Sigmoid colon (tissue), 7 donors: ENCODE results near the gene MSH3. TPM values are rescaled to one million over a fixed set of nuclear protein-coding genes. Genes with fewer than 3 reads are reported as not detected.

Experiments used
- DNase-seq: peaks from one replicate; pipeline ENCODE4 v3.0.0-alpha.2; 2019
- H3K27ac ChIP-seq, 4 donors: fragments of 200-600 bp; sonication (generic); one replicate each; pipeline ENCODE4 v1.5.1; 2016 to 2019; ENCODE audit warnings: mild to moderate bottlenecking in 1 of 4
- H3K27me3 ChIP-seq, 3 donors: fragments of 200-600 bp; sonication (generic); one replicate each; pipeline ENCODE4 v1.5.1; 2019; ENCODE audit warnings: mild to moderate bottlenecking in 1 of 3
- H3K36me3 ChIP-seq, 4 donors: fragments of 200-600 bp; sonication (generic); one replicate each; pipeline ENCODE4 v1.5.1; 2016 to 2019
- H3K4me1 ChIP-seq, 4 donors: fragments of 200-600 bp; sonication (generic); one replicate each; pipeline ENCODE4 v1.5.1; 2017 to 2019
- H3K4me3 ChIP-seq, 4 donors: fragments of 200-600 bp; sonication (generic); one replicate each; pipeline ENCODE4 v1.5.1; 2017 to 2019; ENCODE audit warnings: mild to moderate bottlenecking in 2 of 4, moderate library complexity in 1 of 4
- H3K9me3 ChIP-seq, 4 donors: fragments of 200-600 bp in 3 of 4; sonication (generic) in 3 of 4; one replicate each; pipeline versions ENCODE4 v1.5.1 to v1.6.1; 2013 to 2019
- CTCF ChIP-seq, 4 experiments: fragments of 450-650 bp in 3 of 4; fragments of 200-600 bp in 1 of 4; IDR thresholded peaks; one replicate each; pipeline ENCODE4 v1.5.1; 2016 to 2019; ENCODE audit warnings: antibody characterized with exemption in 4 of 4, mild to moderate bottlenecking in 3 of 4, moderate library complexity in 2 of 4
- EP300 ChIP-seq, 4 donors: sonication (generic); formaldehyde crosslinking; IDR thresholded peaks; one replicate each; pipeline ENCODE4 v1.6.1; 2017; ENCODE audit warnings: antibody characterized with exemption in 4 of 4
- POLR2A ChIP-seq, 2 donors: fragments of 450-650 bp; IDR thresholded peaks; one replicate each; pipeline ENCODE4 v1.6.1; 2016; ENCODE audit warnings: antibody characterized with exemption in 2 of 2, mild to moderate bottlenecking in 2 of 2, moderate library complexity in 2 of 2
- POLR2AphosphoS5 ChIP-seq, 4 donors: sonication (generic); formaldehyde crosslinking; IDR thresholded peaks; one replicate each; pipeline ENCODE4 v1.6.1; 2017; ENCODE audit warnings: antibody characterized with exemption in 4 of 4
- WGBS, 2 donors: extraction: QIAGEN DNeasy Blood & Tissue Kit; methylation state at CpG; one replicate each; pipeline ENCODE4 v1.1.7; 2013; 5-methylcytosine and 5-hydroxymethylcytosine counted together
- intact Hi-C: fragments of 100-400 bp; cut with DNase I; formaldehyde crosslinking; loops from one replicate; pipeline ENCODE4 v1.15.1; 2023
- polyA plus RNA-seq, 3 donors: library from polyadenylated mRNA; stranded (reverse); fragments of 200-250 nt; gene quantifications; one replicate each; pipeline ENCODE4 v1.2.3, GENCODE V29; 2013
- total RNA-seq, 4 donors: library from RNA; depleted of rRNA; stranded (reverse); fragments of >200 nt; gene quantifications; one replicate each; pipeline ENCODE4 v1.1.0, GENCODE V29; 2016
- donor health status: healthy with polysubstance abuse.
- donor health status: Bipolar disorder and iron deficiency.
- donor health status: healthy.

MSH3 gene
- total and polyA plus RNA-seq, 7 donors, result 3.6 to 15.3 (median 11.8) TPM

GRCh38 chr5:80676706-80677105, 22.3 kb downstream of the MSH3 start:
- DNase-seq, result no peak
- Histone ChIP-seq H3K36me3 (peaks cover 0 to 49% (median 6%) of the 10 kb centered on the region in 4 donors), H3K4me3 (no peak overlapping the region), H3K4me1 (peaks cover 0 to 9% (median 0%) of the 10 kb centered on the region in 4 donors), H3K27me3 (no peaks in the 10 kb centered on the region), H3K9me3 (no peaks in the 10 kb centered on the region), H3K27ac (no peak overlapping the region)
- WGBS, 2 donors, result 72 to 87% methylated on average over 6 of the region's 6 CpGs
- intact Hi-C loops, result loop anchor here (10.0 kb wide), 1 partner anchor 628 kb away; the partner anchor contains the start of gene ZCCHC9
- TF ChIP-seq CTCF (IDR thresholded peaks at IDR 0.05), result no peak
- no peak for TF ChIP-seq POLR2AphosphoS5 (IDR thresholded peaks at IDR 0.05)
- TF ChIP-seq POLR2A (IDR thresholded peaks at IDR 0.05), result no peak
- TF ChIP-seq EP300 (IDR thresholded peaks at IDR 0.05), result no peak

DNA sequence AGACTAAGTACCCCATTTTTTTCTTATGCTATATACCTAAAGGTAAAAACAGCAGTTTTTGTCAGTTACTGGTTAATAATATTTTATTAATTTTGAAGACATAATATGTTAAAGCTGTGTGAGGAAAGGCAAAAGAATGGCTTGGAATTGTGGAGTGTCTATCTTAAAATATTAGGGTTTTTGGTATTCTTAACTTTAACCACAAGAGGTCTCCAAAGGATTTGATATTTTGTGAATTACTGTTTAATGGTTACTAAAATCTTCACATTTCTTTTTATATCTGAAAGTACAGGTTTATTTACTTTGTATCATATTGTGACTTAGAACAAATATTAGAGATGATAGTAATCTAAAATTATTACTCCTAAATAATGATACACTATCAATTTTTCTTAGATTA, 32.3 kb downstream of the MSH3 start:
- intact Hi-C loops, result loop anchor here (10.0 kb wide), 1 partner anchor 508 kb away; no protein-coding TSS in a partner anchor

GRCh38 chr5:80688648-80689420, 34.4 kb downstream of the MSH3 start:
- no peak for DNase-seq
- no peaks in the 10 kb centered on the region for H3K4me1 ChIP-seq
- 85 to 92% methylated on average over 4 of the region's 4 CpGs for WGBS, 2 donors

More for the DNA sequence above, 32.3 kb downstream of the MSH3 start:
- no peak overlapping the region for H3K4me3 ChIP-seq
- H3K36me3 ChIP-seq, result no peaks in the 10 kb centered on the region
- no peak for DNase-seq
- H3K4me1 ChIP-seq, result no peaks in the 10 kb centered on the region
- no peaks in the 10 kb centered on the region for H3K27me3 ChIP-seq
- no peaks in the 10 kb centered on the region for H3K9me3 ChIP-seq
- no peak overlapping the region for H3K27ac ChIP-seq
- TF ChIP-seq CTCF (IDR thresholded peaks at IDR 0.05), result no peak
- no peak for TF ChIP-seq POLR2A (IDR thresholded peaks at IDR 0.05)
- TF ChIP-seq POLR2AphosphoS5 (IDR thresholded peaks at IDR 0.05), result no peak
- TF ChIP-seq EP300 (IDR thresholded peaks at IDR 0.05), result no peak

GRCh38 chr5:80689627-80690026, 35.2 kb downstream of the MSH3 start:
- 95 to 98% methylated on average over 4 of the region's 4 CpGs for WGBS, 2 donors
- H3K27ac ChIP-seq, result no peak overlapping the region
- no peaks in the 10 kb centered on the region for H3K27me3 ChIP-seq
- no peak overlapping the region for H3K4me3 ChIP-seq
- intact Hi-C loops, result loop anchor here (10.0 kb wide), 1 partner anchor 505 kb away; no protein-coding TSS in a partner anchor
- TF ChIP-seq CTCF (IDR thresholded peaks at IDR 0.05) (no peak), POLR2AphosphoS5 (IDR thresholded peaks at IDR 0.05) (no peak), POLR2A (IDR thresholded peaks at IDR 0.05) (no peak), EP300 (IDR thresholded peaks at IDR 0.05) (no peak)
- no peaks in the 10 kb centered on the region for H3K9me3 ChIP-seq
- no peaks in the 10 kb centered on the region for H3K4me1 ChIP-seq
- H3K36me3 ChIP-seq, result no peaks in the 10 kb centered on the region
- no peak for DNase-seq

More at GRCh38 chr5:80688648-80689420, 34.4 kb downstream of the MSH3 start:
- Histone ChIP-seq H3K27me3 (no peaks in the 10 kb centered on the region), H3K27ac (no peak overlapping the region), H3K4me3 (no peak overlapping the region), H3K36me3 (no peaks in the 10 kb centered on the region), H3K9me3 (no peaks in the 10 kb centered on the region)
- TF ChIP-seq POLR2A (IDR thresholded peaks at IDR 0.05), result no peak
- TF ChIP-seq EP300 (IDR thresholded peaks at IDR 0.05), result no peak
- no peak for TF ChIP-seq POLR2AphosphoS5 (IDR thresholded peaks at IDR 0.05)
- no peak for TF ChIP-seq CTCF (IDR thresholded peaks at IDR 0.05)
- intact Hi-C loops, result loop anchor here (10.0 kb wide), 1 partner anchor 506 kb away; no protein-coding TSS in a partner anchor
